Liver (tissue), 2 donors: ENCODE data around the gene SCNN1B.
"Not testable (repeated sequence)": the region's sequence is repeated elsewhere in the genome, so short reads cannot be mapped to it uniquely, and the experiment has no call there.

Experiments
- CTCF ChIP-seq: fragments of 150-350 bp; IDR thresholded peaks from 2 replicates; pipeline ENCODE4 v1.5.1; 2017; ENCODE audit warnings: improper control_type of control experiment, low read depth, low read length; ENCODE audit not compliant: missing input control
- REST ChIP-seq: IDR thresholded peaks from 2 replicates; pipeline ENCODE4 v1.6.1; 2016; ENCODE audit warnings: antibody characterized with exemption, mild to moderate bottlenecking
- donor health status: healthy.

DNA sequence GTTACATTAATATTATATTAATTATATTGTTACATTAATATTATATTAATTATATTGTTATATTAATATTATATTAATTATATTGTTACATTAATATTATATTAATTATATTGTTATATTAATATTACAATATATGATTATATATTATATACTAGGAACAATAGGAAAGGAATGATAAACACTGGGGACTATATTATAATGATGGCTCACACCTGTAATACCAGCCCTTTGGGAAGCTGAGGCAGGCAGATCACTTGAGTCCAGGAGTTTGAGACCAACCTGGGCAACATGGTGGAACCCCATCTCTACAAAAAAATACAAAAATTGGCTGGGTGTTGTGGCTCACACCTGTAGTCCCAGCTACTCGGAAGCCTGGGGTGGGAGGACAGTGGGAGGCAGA is 48.5 kb upstream of the SCNN1B start:
- TF ChIP-seq CTCF, REST: not testable (repeated sequence)
